Measurements from ENCODE around the gene IFT74. TPM values are rescaled to one million over a fixed set of nuclear protein-coding genes. Genes with fewer than 3 reads are reported as not detected.

Gene IFT74
- total and polyA plus RNA-seq, 4 donors, result 5.5 to 13.2 (median 8.3) TPM

GRCh38 chr9:26940779-26941178 lies 15.4 kb upstream of the IFT74 start:
- Histone ChIP-seq H3K4me1 (ENCODE audit: control insufficient read depth in 1 of 2, insufficient read depth in 2 of 2, low read length in 2 of 2) (peaks cover 4 to 5% of the 10 kb centered on the region in 2 donors), H3K27ac (ENCODE audit: low read depth in 1 of 2, low read length in 2 of 2) (no peak overlapping the region), H3K4me3 (ENCODE audit: low read length in 2 of 2) (no peak overlapping the region), H3K36me3 (ENCODE audit: control insufficient read depth in 1 of 2, insufficient read depth in 2 of 2, low read length in 1 of 2) (no peaks in the 10 kb centered on the region), H3K27me3 (ENCODE audit: control insufficient read depth in 1 of 2, insufficient read depth in 2 of 2, low read length in 1 of 2) (no peaks in the 10 kb centered on the region), H3K9me3 (ENCODE audit: control insufficient read depth, low read length) (no peaks in the 10 kb centered on the region)
- DNase-seq (no peak), ATAC-seq (ENCODE audit: low FRiP score) (no peak)
- 97 to 99% methylated on average over 1 of the region's 1 CpG for WGBS, 2 donors
- intact Hi-C loops (cut with DNase I), result no loop called here

GRCh38 chr9:26945591-26945990 lies 10.6 kb upstream of the IFT74 start:
- intact Hi-C loops (cut with DNase I), result loop anchor here in 1 of 2 donors (5.0 kb wide), 1 partner anchor 387 kb away; no protein-coding TSS in a partner anchor
- ATAC-seq (ENCODE audit: low FRiP score) (no peak), DNase-seq (no peak)
- Histone ChIP-seq H3K36me3 (ENCODE audit: control insufficient read depth in 1 of 2, insufficient read depth in 2 of 2, low read length in 1 of 2) (no peaks in the 10 kb centered on the region), H3K27ac (ENCODE audit: low read depth in 1 of 2, low read length in 2 of 2) (no peak overlapping the region), H3K9me3 (ENCODE audit: control insufficient read depth, low read length) (no peaks in the 10 kb centered on the region), H3K4me3 (ENCODE audit: low read length in 2 of 2) (peak overlapping the region in 1 of 2 donors; percentile 77), H3K4me1 (ENCODE audit: control insufficient read depth in 1 of 2, insufficient read depth in 2 of 2, low read length in 2 of 2) (peaks cover 4 to 5% of the 10 kb centered on the region in 2 donors), H3K27me3 (ENCODE audit: control insufficient read depth in 1 of 2, insufficient read depth in 2 of 2, low read length in 1 of 2) (peaks cover 0 to 2% of the 10 kb centered on the region in 2 donors)
- WGBS, 2 donors, result 18 to 30% methylated on average over 2 of the region's 2 CpGs

GRCh38 chr9:26946753-26947727 lies 9.2 kb upstream of the IFT74 start, which contains the start of gene PLAA:
Gene PLAA, minus strand, starts transcription at chr9:26947242. Its CDS starts 197 bp downstream, at chr9:26947045.
- Histone ChIP-seq H3K27me3 (ENCODE audit: control insufficient read depth in 1 of 2, insufficient read depth in 2 of 2, low read length in 1 of 2) (peaks cover 0 to 2% of the 10 kb centered on the region in 2 donors), H3K4me1 (ENCODE audit: control insufficient read depth in 1 of 2, insufficient read depth in 2 of 2, low read length in 2 of 2) (peaks cover 3 to 4% of the 10 kb centered on the region in 2 donors), H3K27ac (ENCODE audit: low read depth in 1 of 2, low read length in 2 of 2) (peak within 1 kb of the TSS; percentile 38 to 86), H3K36me3 (ENCODE audit: control insufficient read depth in 1 of 2, insufficient read depth in 2 of 2, low read length in 1 of 2) (no peaks in the 10 kb centered on the region), H3K4me3 (ENCODE audit: low read length in 2 of 2) (peak within 1 kb of the TSS; percentile 69 to 77), H3K9me3 (ENCODE audit: control insufficient read depth, low read length) (no peaks in the 10 kb centered on the region)
- DNase-seq, result peak; percentile 93 to 96
- peak; percentile 99 for ATAC-seq (ENCODE audit: low FRiP score)
- 0% methylated on average over 76 of the region's 76 CpGs for WGBS, 2 donors
- intact Hi-C loops (cut with DNase I), result loop anchor here in 1 of 2 donors (2.0 to 5.0 kb wide), 2 partner anchors 54 to 385 kb away; partner anchors contain the start of gene CAAP1

GRCh38 chr9:26947736-26948135 lies 8.5 kb upstream of the IFT74 start:
- 0 to 1% methylated on average over 9 of the region's 9 CpGs for WGBS, 2 donors
- ATAC-seq (ENCODE audit: low FRiP score), result no peak
- no peak overlapping the region for H3K27ac ChIP-seq (ENCODE audit: low read depth in 1 of 2, low read length in 2 of 2)
- intact Hi-C loops (cut with DNase I), result loop anchor here in 1 of 2 donors (2.0 to 5.0 kb wide), 2 partner anchors 55 to 385 kb away; partner anchors contain the start of gene CAAP1
- H3K4me3 ChIP-seq (ENCODE audit: low read length in 2 of 2), result peak overlapping the region; percentile 69 to 77
- peaks cover 3 to 4% of the 10 kb centered on the region in 2 donors for H3K4me1 ChIP-seq (ENCODE audit: control insufficient read depth in 1 of 2, insufficient read depth in 2 of 2, low read length in 2 of 2)
- no peak for DNase-seq
- no peaks in the 10 kb centered on the region for H3K9me3 ChIP-seq (ENCODE audit: control insufficient read depth, low read length)
- H3K36me3 ChIP-seq (ENCODE audit: control insufficient read depth in 1 of 2, insufficient read depth in 2 of 2, low read length in 1 of 2), result no peaks in the 10 kb centered on the region
- H3K27me3 ChIP-seq (ENCODE audit: control insufficient read depth in 1 of 2, insufficient read depth in 2 of 2, low read length in 1 of 2), result peaks cover 0 to 2% of the 10 kb centered on the region in 2 donors

GRCh38 chr9:26949637-26950069 lies 6.6 kb upstream of the IFT74 start:
- Histone ChIP-seq H3K9me3 (ENCODE audit: control insufficient read depth, low read length) (no peaks in the 10 kb centered on the region), H3K27me3 (ENCODE audit: control insufficient read depth in 1 of 2, insufficient read depth in 2 of 2, low read length in 1 of 2) (peaks cover 0 to 2% of the 10 kb centered on the region in 2 donors), H3K4me3 (ENCODE audit: low read length in 2 of 2) (no peak overlapping the region), H3K4me1 (ENCODE audit: control insufficient read depth in 1 of 2, insufficient read depth in 2 of 2, low read length in 2 of 2) (peaks cover 0 to 4% of the 10 kb centered on the region in 2 donors), H3K27ac (ENCODE audit: low read depth in 1 of 2, low read length in 2 of 2) (no peak overlapping the region), H3K36me3 (ENCODE audit: control insufficient read depth in 1 of 2, insufficient read depth in 2 of 2, low read length in 1 of 2) (no peaks in the 10 kb centered on the region)
- no peak for ATAC-seq (ENCODE audit: low FRiP score)
- DNase-seq, result no peak
- 80 to 83% methylated on average over 6 of the region's 6 CpGs for WGBS, 2 donors
- intact Hi-C loops (cut with DNase I), result loop anchor here in 1 of 2 donors (5.0 to 10.0 kb wide), 2 partner anchors 383 to 625 kb away; partner anchors contain the start of gene C9orf72

- 90 to 98% methylated on average over 1 of the region's 1 CpG for WGBS, 2 donors
- ATAC-seq (ENCODE audit: low FRiP score) (no peak), DNase-seq (no peak)
- Histone ChIP-seq H3K4me1 (ENCODE audit: control insufficient read depth in 1 of 2, insufficient read depth in 2 of 2, low read length in 2 of 2) (peaks cover 0 to 2% of the 10 kb centered on the region in 2 donors), H3K4me3 (ENCODE audit: low read length in 2 of 2) (no peak overlapping the region), H3K27me3 (ENCODE audit: control insufficient read depth in 1 of 2, insufficient read depth in 2 of 2, low read length in 1 of 2) (peaks cover 0 to 2% of the 10 kb centered on the region in 2 donors), H3K36me3 (ENCODE audit: control insufficient read depth in 1 of 2, insufficient read depth in 2 of 2, low read length in 1 of 2) (no peaks in the 10 kb centered on the region), H3K27ac (ENCODE audit: low read depth in 1 of 2, low read length in 2 of 2) (no peak overlapping the region), H3K9me3 (ENCODE audit: control insufficient read depth, low read length) (no peaks in the 10 kb centered on the region)
- intact Hi-C loops (cut with DNase I), result loop anchor here in 1 of 2 donors (10.0 kb wide), 1 partner anchor 624 kb away; the partner anchor contains the start of gene C9orf72
These were observed 5.7 kb upstream of the IFT74 start for GRCh38 chr9:26950521-26950920.

GRCh38 chr9:26951794-26952193 lies 4.4 kb upstream of the IFT74 start:
- peaks cover 0 to 2% of the 10 kb centered on the region in 2 donors for H3K27me3 ChIP-seq (ENCODE audit: control insufficient read depth in 1 of 2, insufficient read depth in 2 of 2, low read length in 1 of 2)
- no peaks in the 10 kb centered on the region for H3K36me3 ChIP-seq (ENCODE audit: control insufficient read depth in 1 of 2, insufficient read depth in 2 of 2, low read length in 1 of 2)
- DNase-seq, result no peak
- intact Hi-C loops (cut with DNase I), result loop anchor here in 1 of 2 donors (10.0 kb wide), 1 partner anchor 623 kb away; the partner anchor contains the start of gene C9orf72
- no peak overlapping the region for H3K27ac ChIP-seq (ENCODE audit: low read depth in 1 of 2, low read length in 2 of 2)
- no peak overlapping the region for H3K4me3 ChIP-seq (ENCODE audit: low read length in 2 of 2)
- WGBS, 2 donors, result 4 to 9% methylated on average over 3 of the region's 3 CpGs
- H3K9me3 ChIP-seq (ENCODE audit: control insufficient read depth, low read length), result no peaks in the 10 kb centered on the region
- ATAC-seq (ENCODE audit: low FRiP score), result no peak
- no peaks in the 10 kb centered on the region for H3K4me1 ChIP-seq (ENCODE audit: control insufficient read depth in 1 of 2, insufficient read depth in 2 of 2, low read length in 2 of 2)

- H3K27ac ChIP-seq (ENCODE audit: low read depth in 1 of 2, low read length in 2 of 2), result no peak overlapping the region
- intact Hi-C loops (cut with DNase I), result loop anchor here in 1 of 2 donors (10.0 kb wide), 1 partner anchor 621 kb away; the partner anchor contains the start of gene C9orf72
These were observed 2.1 kb upstream of the IFT74 start for GRCh38 chr9:26954050-26954508.

More at GRCh38 chr9:26954050-26954508, 2.1 kb upstream of the IFT74 start:
- Histone ChIP-seq H3K27me3 (ENCODE audit: control insufficient read depth in 1 of 2, insufficient read depth in 2 of 2, low read length in 1 of 2) (peaks cover 0 to 2% of the 10 kb centered on the region in 2 donors), H3K9me3 (ENCODE audit: control insufficient read depth, low read length) (no peaks in the 10 kb centered on the region), H3K36me3 (ENCODE audit: control insufficient read depth in 1 of 2, insufficient read depth in 2 of 2, low read length in 1 of 2) (no peaks in the 10 kb centered on the region), H3K4me3 (ENCODE audit: low read length in 2 of 2) (no peak overlapping the region), H3K4me1 (ENCODE audit: control insufficient read depth in 1 of 2, insufficient read depth in 2 of 2, low read length in 2 of 2) (no peaks in the 10 kb centered on the region)
- ATAC-seq (ENCODE audit: low FRiP score) (no peak), DNase-seq (no peak)
- 41 to 49% methylated on average over 3 of the region's 3 CpGs for WGBS, 2 donors
